Effector memory CD4-positive, alpha-beta T cell (primary cell): Measurements from ENCODE around the gene ZNF133.
A peak's percentile ranks its signal among the peaks of the same experiment; 100 is the strongest.

Experiments
- DNase-seq, 3 donors: peaks; one replicate each; pipeline ENCODE4 v3.0.0-alpha.2; 2020
- H3K27ac ChIP-seq: 2 replicates; pipeline ENCODE4 v1.7.0; 2013; ENCODE audit warnings: mild to moderate bottlenecking, low read length, moderate library complexity; ENCODE audit not compliant: insufficient read depth, poor library complexity, severe bottlenecking
- H3K27me3 ChIP-seq: replicated peaks from 2 replicates; pipeline ENCODE4 v1.7.0; 2013; ENCODE audit warnings: mild to moderate bottlenecking, low read length; ENCODE audit not compliant: insufficient read depth, control insufficient read depth, poor library complexity, severe bottlenecking
- H3K36me3 ChIP-seq: 2 replicates; pipeline ENCODE4 v1.7.0; 2013; ENCODE audit warnings: mild to moderate bottlenecking, low read length, moderate library complexity; ENCODE audit not compliant: control insufficient read depth, insufficient read depth
- H3K4me1 ChIP-seq: 2 replicates; pipeline ENCODE4 v1.7.0; 2013; ENCODE audit warnings: low read length, mild to moderate bottlenecking; ENCODE audit not compliant: control insufficient read depth, insufficient read depth, poor library complexity, severe bottlenecking
- H3K4me3 ChIP-seq: 2 replicates; pipeline ENCODE4 v1.7.0; 2013; ENCODE audit warnings: low read length, low read depth, mild to moderate bottlenecking; ENCODE audit not compliant: insufficient read depth, poor library complexity, severe bottlenecking
- H3K9me3 ChIP-seq: 2 replicates; pipeline ENCODE4 v1.7.0; 2013; ENCODE audit warnings: mild to moderate bottlenecking, low read length, moderate library complexity; ENCODE audit not compliant: control insufficient read depth

Gene ZNF133

DNA sequence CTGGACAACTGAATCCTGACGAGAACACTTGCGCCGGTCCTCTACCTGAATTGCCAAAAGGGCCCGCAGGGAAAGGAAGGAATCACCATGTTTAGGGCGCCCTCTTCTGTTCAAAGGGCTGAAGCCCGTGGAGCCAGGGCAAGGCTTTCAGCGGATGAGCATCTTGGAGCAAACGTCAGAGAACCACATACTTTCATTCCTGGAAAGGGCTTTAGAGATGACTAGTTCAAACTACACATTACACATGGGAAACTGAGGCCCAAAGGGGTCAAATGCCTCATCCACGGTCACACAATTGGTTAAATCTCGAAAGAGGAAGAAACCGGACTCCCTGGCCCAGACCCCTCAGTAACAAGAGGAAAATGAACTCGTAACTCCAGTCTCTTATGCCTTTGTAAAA, 11.5 kb upstream of the ZNF133 start:
- Histone ChIP-seq H3K36me3 (no peaks in the 10 kb centered on the region), H3K4me1 (no peaks in the 10 kb centered on the region), H3K27ac (no peak overlapping the region), H3K4me3 (no peak overlapping the region), H3K9me3 (no peaks in the 10 kb centered on the region), H3K27me3 (peaks cover 16% of the 10 kb centered on the region)
- peak; percentile 7 to 23 (median 18) for DNase-seq

DNA sequence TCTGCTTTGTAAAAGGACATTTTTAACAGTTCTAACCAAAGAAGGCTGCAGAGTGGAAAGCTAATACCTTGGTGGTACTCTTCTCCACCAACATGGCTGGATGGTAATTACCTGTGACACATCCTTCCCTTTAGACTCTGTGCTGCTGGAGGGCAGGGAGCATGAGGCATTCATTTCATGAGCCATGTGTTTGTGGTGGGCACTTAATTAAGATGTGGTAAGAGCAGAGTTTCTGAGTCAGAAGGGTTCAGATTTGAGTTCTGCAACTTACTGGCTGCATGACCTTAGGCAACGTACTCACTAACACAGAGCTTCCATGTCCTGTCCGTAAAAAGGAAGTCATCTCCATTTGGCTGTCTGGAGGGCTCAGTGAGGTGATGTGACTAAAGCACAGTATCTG, 9.1 kb upstream of the ZNF133 start:
- no peak for DNase-seq
- Histone ChIP-seq H3K4me3 (no peak overlapping the region), H3K27ac (no peak overlapping the region), H3K36me3 (no peaks in the 10 kb centered on the region), H3K9me3 (no peaks in the 10 kb centered on the region), H3K4me1 (no peaks in the 10 kb centered on the region), H3K27me3 (peaks cover 16% of the 10 kb centered on the region)

DNA sequence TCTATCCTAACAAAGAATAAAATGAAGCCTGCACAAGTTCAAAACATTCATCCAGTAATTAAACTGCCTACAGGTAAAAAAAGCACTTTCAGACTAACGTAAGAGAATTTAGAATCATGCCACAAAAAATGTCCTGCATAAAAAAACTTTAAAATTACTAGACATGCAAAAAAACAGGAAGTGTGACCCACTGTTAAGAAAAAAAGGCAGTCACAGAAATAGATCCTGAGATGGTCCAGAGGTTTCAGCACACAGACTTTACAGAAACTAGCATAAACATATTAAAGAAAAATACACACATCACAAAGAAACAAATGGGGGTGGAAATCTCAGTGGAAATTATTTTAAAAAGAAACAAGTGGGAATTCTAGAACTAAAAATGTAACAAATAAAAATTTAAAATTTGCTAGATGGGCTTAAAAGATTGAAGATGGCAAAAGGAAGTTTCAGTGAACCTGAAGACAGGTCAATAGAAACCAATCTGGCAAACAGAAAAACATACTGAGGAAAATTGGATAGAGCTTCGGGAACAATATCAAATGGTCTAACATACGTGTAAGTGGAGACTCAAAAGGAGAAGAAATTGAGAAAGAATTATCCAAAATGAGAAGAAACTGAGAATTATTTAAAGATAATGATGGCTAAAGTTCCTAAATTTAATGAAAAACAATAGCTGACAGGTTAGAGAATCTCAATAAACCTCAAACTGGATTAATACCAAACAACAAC, 3.4 kb upstream of the ZNF133 start:
- no peak for DNase-seq
- H3K27me3 ChIP-seq = peaks cover 8% of the 10 kb centered on the region

DNA sequence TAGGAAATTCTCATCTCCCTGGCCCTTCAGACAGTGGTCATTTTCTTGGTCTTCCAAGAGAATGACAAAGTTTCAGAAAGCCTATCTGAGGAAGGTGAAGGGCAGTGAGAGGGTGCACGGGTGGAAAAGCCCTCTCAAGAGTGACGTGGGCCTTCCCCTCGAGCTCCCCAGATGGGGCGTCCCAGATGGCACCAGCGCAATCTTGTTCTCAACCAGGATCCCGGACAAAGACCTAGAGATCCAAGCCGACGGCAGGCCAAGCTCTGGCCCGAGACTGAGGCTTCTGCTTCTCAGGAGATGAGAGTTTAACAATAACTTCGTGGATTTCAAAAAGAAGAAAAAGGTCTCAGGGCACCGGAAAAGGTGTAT, 797 bp upstream of the ZNF133 start:
- DNase-seq = no peak

More for the DNA sequence above, 3.4 kb upstream of the ZNF133 start:
- no peak overlapping the region for H3K27ac ChIP-seq
- peaks cover 5% of the 10 kb centered on the region for H3K4me1 ChIP-seq
- H3K4me3 ChIP-seq = no peak overlapping the region
- H3K36me3 ChIP-seq = no peaks in the 10 kb centered on the region
- no peaks in the 10 kb centered on the region for H3K9me3 ChIP-seq

DNA sequence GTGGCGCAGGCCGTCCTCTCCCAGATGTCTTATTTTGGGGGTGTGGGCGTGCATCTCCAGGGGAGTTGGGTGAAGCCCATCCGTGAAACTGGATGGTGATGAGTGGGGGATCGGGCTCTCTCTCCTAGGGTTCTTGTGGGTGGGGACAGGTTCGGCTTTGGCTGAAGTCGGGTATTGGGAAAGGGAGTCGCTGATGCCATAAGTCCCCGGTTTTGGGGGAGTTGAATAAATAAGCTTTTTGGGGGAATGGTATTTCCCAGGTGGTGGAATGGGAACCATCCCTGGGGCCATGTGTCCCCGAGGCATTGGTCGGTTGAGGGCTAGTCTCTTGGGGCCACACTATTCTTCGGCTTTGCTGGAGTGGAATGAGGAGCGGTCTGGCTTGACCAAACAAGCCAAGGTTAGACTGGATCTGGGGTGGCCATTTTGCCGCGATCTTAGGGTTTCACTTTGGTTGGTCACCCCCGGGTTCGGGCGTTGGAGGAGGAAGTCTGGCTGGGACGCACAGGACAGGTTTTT, 481 bp downstream of the ZNF133 start:
- Histone ChIP-seq H3K27ac (peak overlapping the region; percentile 97), H3K9me3 (no peaks in the 10 kb centered on the region), H3K4me1 (peaks cover 5% of the 10 kb centered on the region), H3K4me3 (peak overlapping the region; percentile 94), H3K27me3 (no peaks in the 10 kb centered on the region), H3K36me3 (no peaks in the 10 kb centered on the region)
- DNase-seq = no peak

More for the DNA sequence above, 797 bp upstream of the ZNF133 start:
- peak overlapping the region; percentile 94 for H3K4me3 ChIP-seq
- peak overlapping the region; percentile 97 for H3K27ac ChIP-seq
- H3K4me1 ChIP-seq = peaks cover 5% of the 10 kb centered on the region
- no peaks in the 10 kb centered on the region for H3K9me3 ChIP-seq
- no peaks in the 10 kb centered on the region for H3K36me3 ChIP-seq
- H3K27me3 ChIP-seq = no peaks in the 10 kb centered on the region

DNA sequence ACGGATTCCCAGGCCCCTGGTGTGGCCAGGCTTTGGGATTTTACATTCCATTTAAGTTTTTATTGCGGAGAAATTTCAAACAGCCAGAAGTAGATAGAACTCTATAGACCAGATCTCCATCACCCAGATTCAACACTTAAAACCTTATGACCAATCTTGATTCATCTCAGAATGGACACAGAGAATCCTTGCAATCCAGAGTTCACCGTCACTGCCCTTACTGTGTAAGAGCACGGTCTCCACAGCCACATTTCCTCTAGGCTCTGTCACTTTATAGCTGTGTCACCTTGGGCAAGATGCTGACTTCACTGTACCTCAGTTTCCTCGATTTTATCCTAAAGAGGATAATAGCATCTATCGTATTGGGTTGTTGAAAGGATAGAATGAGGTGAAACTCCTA, 979 bp downstream of the ZNF133 start:
- H3K4me3 ChIP-seq = peak overlapping the region; percentile 94
- H3K4me1 ChIP-seq = peaks cover 5% of the 10 kb centered on the region
- no peaks in the 10 kb centered on the region for H3K36me3 ChIP-seq
- H3K27me3 ChIP-seq = no peaks in the 10 kb centered on the region
- no peaks in the 10 kb centered on the region for H3K9me3 ChIP-seq
- no peak overlapping the region for H3K27ac ChIP-seq
- DNase-seq = no peak

DNA sequence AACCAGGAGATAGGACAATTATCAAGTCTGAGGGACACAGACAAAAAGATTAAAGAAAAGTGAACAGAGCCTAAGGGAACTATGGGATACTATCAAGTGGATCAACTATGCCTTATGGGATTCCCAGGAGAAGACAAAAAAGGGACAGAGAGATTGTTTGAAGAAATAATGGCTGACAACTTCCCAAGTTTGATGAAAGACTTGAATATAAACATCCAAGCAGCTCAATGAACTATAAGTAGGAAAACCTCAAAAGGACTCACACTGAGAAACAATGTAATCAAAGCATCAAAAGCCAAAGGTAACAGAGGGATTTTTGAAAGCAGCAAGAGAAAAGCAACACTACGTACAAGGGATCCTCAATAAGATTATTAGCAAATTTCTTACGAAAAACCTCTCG, 11.0 kb downstream of the ZNF133 start:
- H3K36me3 ChIP-seq = no peaks in the 10 kb centered on the region
- no peaks in the 10 kb centered on the region for H3K27me3 ChIP-seq
- H3K4me3 ChIP-seq = no peak overlapping the region
- no peaks in the 10 kb centered on the region for H3K9me3 ChIP-seq
- no peak overlapping the region for H3K27ac ChIP-seq
- no peak for DNase-seq
- H3K4me1 ChIP-seq = no peaks in the 10 kb centered on the region

DNA sequence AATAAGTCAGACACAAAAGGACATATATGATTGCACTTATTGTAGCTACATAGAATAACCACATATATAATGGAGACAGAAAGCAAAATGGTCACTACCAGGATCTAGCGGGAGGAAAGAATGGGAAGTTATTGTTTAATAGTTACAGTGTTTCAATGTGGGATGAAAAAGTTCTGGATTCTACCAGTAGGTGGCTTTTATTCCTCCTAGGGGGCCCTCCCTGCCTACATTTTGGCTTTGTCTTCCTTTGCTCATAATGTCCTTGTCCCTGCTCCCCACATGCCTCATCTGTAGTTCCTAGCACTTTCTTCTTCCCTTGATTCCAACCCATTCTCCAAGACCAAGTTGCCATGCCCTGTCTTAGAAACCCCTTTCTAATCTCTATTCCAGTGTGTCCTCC, 16.3 kb downstream of the ZNF133 start:
- no peaks in the 10 kb centered on the region for H3K27me3 ChIP-seq
- no peaks in the 10 kb centered on the region for H3K9me3 ChIP-seq
- no peak overlapping the region for H3K4me3 ChIP-seq
- H3K4me1 ChIP-seq = no peaks in the 10 kb centered on the region
- H3K27ac ChIP-seq = no peak overlapping the region
- no peaks in the 10 kb centered on the region for H3K36me3 ChIP-seq
- no peak for DNase-seq

DNA sequence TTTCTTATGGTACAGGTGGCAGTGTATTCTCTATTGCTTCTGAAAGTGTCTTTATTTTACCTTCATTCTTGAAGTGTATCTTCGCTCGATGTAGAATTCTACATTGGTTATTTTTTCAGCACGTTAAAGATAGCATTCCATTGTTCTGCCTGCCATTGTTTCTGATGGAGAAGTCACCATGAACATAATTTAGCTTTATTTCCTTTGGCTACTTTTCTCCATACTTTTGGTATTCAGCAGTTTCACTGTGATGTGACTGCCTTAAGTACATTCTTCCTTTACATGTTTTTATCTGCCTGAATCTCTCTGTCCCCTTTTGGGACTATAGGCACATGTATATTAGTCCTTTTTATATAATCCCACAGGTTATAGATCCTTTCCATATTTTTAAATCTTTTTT, 19.0 kb downstream of the ZNF133 start:
- H3K36me3 ChIP-seq = no peaks in the 10 kb centered on the region
- H3K27ac ChIP-seq = no peak overlapping the region

DNA sequence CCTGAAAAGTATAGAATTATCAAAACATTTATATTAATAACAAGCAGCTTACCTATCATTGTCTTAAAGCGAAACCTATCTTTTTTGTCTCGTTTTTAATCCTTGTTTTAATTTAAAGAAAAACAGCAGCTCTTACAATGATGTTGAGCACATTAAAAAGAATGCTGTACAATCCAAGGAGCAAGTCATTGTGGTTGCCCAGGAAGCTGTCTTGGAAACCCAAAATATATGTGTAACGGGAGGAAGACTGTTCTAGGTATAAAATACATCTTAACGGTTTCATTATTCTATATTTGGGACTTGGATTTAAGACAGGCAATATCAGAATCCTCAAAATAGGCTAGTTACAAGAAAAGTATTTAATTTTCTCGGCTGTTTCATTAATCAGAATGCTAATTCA, 21.7 kb downstream of the ZNF133 start:
- Histone ChIP-seq H3K9me3 (no peaks in the 10 kb centered on the region), H3K27ac (no peak overlapping the region), H3K4me3 (no peak overlapping the region), H3K27me3 (no peaks in the 10 kb centered on the region), H3K36me3 (peaks cover 6% of the 10 kb centered on the region), H3K4me1 (no peaks in the 10 kb centered on the region)
- no peak for DNase-seq

More for the DNA sequence above, 19.0 kb downstream of the ZNF133 start:
- Histone ChIP-seq H3K9me3 (no peaks in the 10 kb centered on the region), H3K4me3 (no peak overlapping the region), H3K4me1 (no peaks in the 10 kb centered on the region), H3K27me3 (no peaks in the 10 kb centered on the region)
- DNase-seq = no peak
